Subcutaneous adipose tissue (tissue), 4 donors: ENCODE results near the gene HES6. TPM values are rescaled to one million over a fixed set of nuclear protein-coding genes. Genes with fewer than 3 reads are reported as not detected.

ENCODE experiments used
- CTCF ChIP-seq: fragments of 450-650 bp; IDR thresholded peaks from one replicate; pipeline ENCODE4 v1.5.1; 2016; ENCODE audit warnings: low read depth, mild to moderate bottlenecking, control low read depth, antibody characterized with exemption, moderate library complexity
- total RNA-seq, 4 donors: library from RNA; depleted of rRNA; stranded (reverse); fragments of >200 nt; gene quantifications; one replicate each; pipeline ENCODE4 v1.1.0, GENCODE V29; 2016

Gene HES6
- total RNA-seq, 4 donors from 2014 or later, result 2.4 to 7.3 (median 5.3) TPM

DNA sequence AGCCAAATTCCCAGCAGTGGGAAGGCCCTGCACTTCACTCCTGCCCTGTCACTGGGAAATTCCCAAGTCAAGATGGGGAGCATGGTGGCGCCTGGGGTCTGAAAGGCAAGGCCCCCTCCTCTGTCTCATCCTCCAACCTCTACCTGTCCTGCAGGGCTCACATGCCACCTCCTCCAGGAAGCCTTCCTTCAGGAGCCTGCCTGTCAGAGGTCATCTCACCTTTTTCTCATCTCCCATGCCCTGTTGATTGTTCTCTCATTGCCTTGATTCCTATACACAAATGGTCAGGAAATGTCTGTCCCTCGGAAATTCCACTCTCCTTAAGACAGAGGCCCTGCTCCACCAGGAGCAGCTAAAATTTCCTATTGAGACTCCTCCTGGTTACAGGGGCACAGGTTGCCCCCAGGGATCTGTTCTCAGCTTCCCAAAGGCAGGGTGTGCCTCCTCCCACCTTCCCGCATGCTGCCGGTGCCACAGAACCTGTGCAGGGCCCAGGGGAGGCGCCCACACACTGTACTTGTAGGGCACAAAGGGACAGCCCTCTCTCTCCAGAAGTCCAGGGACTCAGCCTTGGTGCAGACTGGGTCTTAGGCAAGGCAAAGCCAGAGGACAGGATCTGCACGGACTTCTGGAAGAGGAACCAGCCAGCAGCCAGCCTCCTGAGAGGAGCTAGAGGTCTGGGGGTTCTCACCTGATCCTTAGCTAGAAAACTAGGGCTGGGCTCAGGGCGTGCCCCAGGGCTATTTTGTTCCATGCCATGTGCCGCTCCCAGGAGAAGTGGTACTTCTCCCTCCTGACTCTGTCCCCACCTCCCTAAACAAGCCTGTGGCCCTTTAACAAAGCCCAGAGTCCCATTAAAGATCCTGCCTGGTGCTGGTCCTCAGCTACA, 12.9 kb downstream of the HES6 start:
- TF ChIP-seq CTCF, result no peak

DNA sequence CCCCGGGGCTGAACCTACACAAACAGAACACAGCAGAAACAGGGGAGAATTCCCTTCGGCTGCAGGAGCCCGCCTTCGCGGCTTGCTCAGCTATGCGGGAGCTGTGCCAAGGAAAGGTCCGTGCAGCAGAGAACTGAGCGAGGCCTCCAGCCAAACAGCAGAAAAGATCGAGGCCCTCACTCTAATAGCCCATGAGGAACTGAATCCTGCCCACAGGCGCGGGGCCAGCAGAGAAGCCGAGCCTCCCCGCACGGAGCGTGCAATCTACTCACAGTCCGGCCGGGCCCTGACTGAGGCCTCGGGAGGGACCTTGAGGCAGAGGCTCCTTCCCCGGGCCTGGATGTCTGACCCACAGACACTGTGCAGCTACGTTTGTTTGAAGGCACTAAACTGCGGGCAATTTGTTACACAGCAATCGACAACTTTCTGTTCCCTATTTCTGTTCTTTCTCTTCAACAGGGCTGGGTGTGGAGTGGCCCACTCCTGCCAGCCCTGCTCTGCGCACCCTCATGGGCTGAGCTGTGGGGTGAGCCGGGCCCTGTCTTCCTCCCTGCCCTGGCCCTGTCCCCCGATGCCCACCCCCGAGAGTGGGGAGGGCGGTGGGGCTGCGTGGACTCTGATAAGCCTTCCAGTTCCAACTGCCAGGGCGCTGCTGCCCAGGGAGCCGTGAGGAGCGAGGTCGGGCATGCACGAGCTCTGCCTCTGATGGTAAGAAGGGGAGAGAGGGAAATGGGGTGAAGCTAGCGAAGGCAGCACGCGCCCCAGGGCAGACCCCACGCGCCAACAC, 13.7 kb downstream of the HES6 start:
- TF ChIP-seq CTCF, result no peak

DNA sequence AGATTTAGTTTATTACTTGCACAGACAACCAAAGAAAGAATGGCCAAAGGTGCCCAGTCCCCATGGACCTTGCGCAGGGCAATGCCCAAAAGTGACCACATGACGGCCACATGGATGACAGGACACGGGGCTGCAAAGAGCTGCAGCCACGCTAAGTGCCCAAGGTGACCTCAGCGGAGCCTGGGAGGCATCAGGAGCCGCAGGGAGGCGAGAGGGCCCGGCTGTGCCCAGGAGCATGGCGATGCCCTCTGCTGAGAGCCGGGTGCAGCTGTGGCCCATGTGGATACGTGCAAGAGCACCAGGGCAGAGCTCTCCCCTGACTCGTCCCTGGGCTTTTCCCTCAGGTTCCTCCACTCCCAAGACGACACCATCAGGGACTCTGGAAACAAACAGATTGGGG, 14.7 kb downstream of the HES6 start:
- TF ChIP-seq CTCF, result no peak

GRCh38 chr2:238224356-238225035, 15.3 kb downstream of the HES6 start:
- TF ChIP-seq CTCF, result no peak

DNA sequence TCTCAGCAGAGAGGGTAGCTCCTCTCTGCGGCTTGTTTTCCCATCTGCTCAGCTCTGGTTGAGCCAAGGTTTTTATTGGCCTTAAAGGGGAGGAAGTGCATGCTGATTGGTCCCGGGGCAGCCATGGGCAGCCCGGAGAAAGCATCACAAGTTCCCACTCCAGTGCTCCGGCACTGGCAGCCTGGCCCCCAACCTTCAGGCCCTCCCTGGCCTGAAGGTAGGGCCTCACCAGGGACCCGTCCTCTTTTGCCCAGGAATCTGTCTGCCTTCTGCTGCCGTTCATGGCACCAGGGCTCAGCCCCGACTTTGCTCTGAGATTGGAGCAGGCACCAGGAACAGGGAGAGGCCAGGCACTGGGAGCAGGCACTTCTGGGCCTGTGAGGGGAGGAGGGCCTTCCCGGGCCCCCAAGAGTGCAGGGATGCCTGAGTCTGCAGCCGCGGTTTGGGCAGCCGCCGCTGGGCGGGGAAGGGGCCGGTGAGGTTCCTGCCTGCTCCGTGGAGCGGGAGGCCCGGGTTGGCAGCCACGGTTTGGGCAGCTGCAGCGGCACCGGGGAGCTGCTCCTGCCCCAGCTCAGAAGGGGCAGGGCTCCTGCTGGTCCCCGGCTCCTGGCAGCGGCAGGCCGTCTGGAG, 18.8 kb downstream of the HES6 start:
- TF ChIP-seq CTCF, result no peak

- no peak for TF ChIP-seq CTCF
Measured at GRCh38 chr2:238220274-238220891, 19.5 kb downstream of the HES6 start.
